ENCODE results near the gene RNASE9.
"Not testable (repeated sequence)": the region's sequence is repeated elsewhere in the genome, so short reads cannot be mapped to it uniquely, and the experiment has no call there.

RNASE9 gene

DNA sequence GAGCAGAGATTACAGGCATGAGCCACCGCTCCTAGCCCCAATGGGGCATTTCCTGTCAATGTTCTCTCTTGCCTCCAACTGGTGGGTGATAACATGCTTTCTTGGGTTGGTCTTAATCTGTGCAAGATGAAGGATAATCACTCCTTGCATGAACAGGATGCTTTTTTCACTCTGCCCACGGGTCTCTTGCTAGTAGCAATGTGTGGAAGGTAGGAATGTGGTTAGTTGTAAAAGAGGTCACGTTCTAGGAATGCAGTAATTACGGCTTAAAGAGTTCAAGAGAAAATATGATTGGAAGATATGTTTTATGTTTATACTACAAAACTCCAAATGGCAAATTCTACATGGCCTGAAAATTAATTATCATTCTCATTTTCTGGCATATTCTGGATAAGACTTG lies 45.0 kb downstream of the RNASE9 start:
- DNase-seq = no peak

DNA sequence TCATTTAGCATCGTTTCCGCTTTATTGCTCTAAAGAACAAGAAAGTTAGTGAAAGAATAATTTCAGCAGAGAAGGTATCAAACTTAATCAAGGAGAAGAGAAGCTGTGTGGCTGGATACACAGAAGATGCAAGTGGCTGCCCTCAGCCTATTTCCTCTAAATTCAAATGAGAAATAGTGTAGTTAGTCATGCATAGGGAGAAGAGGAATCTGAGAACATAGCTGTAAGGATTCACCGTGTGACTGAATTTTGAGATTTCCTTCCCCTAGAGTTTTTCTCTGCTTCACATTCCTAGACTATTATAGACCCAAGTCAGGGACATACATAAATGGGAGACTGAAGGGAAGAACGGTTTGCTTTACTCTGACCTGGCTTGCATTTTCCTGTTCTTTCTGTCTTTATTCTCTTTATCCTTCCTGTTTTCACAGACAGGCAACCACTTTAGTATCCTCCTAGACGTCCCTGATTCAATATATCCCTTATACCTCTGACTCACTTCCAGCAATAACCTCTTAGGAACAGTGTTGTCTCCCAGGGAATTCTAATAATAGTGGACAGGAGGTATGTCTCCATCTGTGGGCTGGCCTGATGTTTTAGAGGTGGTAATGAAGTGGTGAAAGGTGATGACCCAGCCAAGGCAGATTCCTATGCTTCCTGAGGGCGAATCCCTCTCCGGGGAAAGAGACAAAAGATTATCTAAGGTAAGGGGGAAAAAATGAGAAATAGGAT lies 48.5 kb downstream of the RNASE9 start:
- no peak for DNase-seq

DNA sequence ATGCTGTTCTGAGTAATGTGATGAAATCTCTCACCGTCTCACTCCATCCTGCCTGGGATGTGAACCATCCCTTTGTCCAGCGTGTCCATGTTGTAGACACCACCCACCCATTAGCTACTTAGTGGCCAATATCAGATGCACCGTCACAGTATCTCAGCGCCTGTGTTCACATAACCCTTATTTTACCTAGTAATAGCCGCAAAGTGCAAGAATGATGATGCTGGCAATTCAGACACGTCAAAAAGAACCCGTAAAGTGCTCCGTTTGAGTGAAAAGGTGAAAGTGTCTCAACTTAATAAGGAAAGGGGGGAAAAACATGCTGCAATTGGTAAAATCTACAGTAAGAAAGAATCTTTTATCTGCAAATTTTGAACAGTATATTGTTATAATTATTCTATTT lies 52.5 kb downstream of the RNASE9 start:
- DNase-seq = no peak

DNA sequence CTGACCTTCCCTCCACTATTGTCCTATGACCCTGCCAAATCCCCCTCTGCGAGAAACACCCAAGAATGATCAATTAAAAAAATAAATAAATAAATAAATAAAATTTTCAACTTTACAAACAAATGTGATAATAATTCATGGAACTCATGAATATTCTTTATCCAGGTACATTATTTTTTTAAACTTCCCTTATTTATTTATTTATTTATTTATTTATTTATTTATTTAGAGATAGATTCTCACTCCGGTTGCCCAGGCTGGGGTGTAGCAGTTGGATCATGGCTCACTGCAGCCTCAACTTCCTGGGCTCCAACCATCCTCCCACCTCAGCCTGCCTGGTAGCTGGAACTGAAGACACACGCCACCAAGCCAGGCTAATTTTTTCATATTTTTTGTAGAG lies 53.3 kb downstream of the RNASE9 start:
- not testable (repeated sequence) for DNase-seq

DNA sequence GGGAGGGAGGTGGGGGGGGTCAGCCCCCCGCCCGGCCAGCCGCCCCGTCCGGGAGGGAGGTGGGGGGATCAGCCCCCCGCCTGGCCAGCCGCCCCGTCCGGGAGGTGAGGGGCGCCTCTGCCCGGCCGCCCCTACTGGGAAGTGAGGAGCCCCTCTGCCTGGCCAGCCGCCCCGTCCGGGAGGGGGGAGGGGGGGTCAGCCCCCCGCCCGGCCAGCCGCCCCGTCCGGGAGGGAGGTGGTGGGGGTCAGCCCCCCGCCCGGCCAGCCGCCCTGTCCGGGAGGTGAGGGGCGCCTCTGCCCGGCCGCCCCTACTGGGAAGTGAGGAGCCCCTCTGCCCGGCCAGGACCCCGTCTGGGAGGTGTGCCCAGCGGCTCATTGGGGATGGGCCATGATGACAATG lies 54.1 kb downstream of the RNASE9 start:
- not testable (repeated sequence) for DNase-seq

DNA sequence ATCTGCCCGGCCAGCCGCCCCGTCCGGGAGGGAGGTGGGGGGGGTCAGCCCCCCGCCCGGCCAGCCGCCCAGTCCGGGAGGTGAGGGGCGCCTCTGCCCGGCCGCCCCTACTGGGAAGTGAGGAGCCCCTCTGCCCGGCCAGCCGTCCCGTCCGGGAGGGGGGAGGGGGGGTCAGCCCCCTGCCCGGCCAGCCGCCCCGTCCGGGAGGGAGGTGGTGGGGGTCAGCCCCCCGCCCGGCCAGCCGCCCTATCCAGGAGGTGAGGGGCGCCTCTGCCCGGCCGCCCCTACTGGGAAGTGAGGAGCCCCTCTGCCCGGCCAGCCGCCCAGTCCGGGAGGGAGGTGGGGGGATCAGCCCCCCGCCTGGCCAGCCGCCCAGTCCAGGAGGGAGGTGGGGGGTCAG lies 54.6 kb downstream of the RNASE9 start:
- not testable (repeated sequence) for DNase-seq

Data from activated T-cell treated with anti-CD3 and anti-CD28 coated beads for 4 hours (primary cell).